Epithelial cell of proximal tubule (primary cell): ENCODE results near the gene PNRC2. TPM values are rescaled to one million over a fixed set of nuclear protein-coding genes. Genes with fewer than 3 reads are reported as not detected.
A peak's percentile ranks its signal among the peaks of the same experiment; 100 is the strongest.
"Not testable (repeated sequence)": the region's sequence is repeated elsewhere in the genome, so short reads cannot be mapped to it uniquely, and the experiment has no call there.

Experiments used
- DNase-seq: peaks from one replicate; pipeline ENCODE4 v3.0.0-alpha.2; 2011; ENCODE audit warnings: low read depth
- H3K4me3 ChIP-seq: 2 replicates; pipeline ENCODE4 v1.5.1; 2011; ENCODE audit warnings: low read depth, mild to moderate bottlenecking, low read length
- total RNA-seq: library from RNA; depleted of rRNA; stranded (reverse); fragments of >200 nt; gene quantifications from 2 replicates; pipeline ENCODE4 v1.2.3, GENCODE V29; 2015
- TF ChIP-seq, protein P1 (sequence below): conservative IDR thresholded peaks from 2 replicates; pipeline ENCODE4 v1.5.1; 2012; ENCODE audit warnings: low read depth, mild to moderate bottlenecking, low read length

PNRC2 gene
- total RNA-seq, 1 donor from 2014 or later: 92.1 TPM

DNA sequence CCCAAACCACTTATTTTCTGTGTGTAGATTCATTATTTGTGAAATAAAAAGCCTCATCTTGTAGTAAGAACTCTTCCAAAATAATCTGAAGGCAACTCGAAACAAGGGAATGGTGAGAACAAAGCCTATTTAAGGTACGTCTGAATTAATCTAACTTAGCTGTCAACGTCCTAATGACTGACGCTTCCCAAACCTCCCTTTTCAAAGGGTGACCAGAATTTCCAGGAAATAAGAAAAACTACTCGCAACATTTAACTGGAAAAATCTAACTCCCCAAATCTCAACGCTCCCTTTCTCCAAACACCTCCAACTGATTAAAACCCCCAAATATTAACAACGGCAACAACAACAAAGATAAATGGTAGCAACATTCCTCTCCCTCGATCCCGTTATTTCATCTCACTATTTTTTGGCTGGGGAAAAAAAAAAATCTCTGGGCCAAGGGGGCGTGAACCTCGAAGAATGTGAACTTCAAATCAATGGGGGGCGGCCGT is 19.8 kb downstream of the PNRC2 start:
- no peak for DNase-seq
- TF ChIP-seq, protein P1, sequence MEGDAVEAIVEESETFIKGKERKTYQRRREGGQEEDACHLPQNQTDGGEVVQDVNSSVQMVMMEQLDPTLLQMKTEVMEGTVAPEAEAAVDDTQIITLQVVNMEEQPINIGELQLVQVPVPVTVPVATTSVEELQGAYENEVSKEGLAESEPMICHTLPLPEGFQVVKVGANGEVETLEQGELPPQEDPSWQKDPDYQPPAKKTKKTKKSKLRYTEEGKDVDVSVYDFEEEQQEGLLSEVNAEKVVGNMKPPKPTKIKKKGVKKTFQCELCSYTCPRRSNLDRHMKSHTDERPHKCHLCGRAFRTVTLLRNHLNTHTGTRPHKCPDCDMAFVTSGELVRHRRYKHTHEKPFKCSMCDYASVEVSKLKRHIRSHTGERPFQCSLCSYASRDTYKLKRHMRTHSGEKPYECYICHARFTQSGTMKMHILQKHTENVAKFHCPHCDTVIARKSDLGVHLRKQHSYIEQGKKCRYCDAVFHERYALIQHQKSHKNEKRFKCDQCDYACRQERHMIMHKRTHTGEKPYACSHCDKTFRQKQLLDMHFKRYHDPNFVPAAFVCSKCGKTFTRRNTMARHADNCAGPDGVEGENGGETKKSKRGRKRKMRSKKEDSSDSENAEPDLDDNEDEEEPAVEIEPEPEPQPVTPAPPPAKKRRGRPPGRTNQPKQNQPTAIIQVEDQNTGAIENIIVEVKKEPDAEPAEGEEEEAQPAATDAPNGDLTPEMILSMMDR: no peak
- H3K4me3 ChIP-seq: peak overlapping the region; percentile 81

DNA sequence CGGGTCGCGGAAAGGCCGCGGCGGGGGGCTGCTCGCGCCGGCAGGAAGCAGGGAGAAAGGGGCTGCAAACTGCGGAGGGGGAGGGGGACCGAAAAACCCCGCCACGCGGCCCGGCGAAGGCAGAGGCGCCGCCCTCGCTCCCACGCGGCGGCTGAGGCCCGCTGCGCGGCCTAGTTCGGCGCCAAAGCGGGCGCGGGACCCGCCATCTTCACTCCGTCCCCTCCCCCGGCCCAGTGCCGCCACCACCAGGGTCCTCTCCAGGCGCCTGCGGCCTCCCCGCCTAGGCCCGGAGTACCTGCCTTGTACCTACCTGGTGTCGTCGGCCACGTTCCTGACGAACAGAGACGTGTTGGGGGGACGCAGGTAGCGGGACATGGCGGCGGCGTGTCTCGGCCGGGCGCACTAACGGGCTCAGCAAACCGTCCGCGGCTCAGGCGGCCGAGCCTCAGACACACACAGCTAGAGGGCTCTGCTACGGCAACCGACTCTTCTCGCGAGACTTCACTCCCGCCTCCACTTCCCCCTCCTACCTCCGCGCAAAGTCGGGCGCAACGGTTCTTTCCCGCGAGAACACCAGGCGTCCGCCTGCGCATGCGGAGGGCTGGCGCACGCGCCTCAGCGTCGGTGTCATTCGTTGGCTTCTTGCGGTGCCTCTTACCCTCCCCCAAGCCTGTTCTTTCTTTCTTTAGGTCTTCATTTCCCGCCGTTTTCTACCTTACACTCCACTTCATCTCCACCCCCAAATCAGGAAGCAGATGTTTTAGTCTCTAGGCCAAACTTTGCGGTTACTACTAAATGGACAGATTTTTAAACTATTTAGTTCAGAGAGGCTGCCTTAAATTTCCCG is 20.5 kb downstream of the PNRC2 start, which contains the start of gene SRSF10:
TSS of gene SRSF10 (minus strand) at position 447 of the 847 bp plus-strand sequence. CDS start at position 375, 72 bp downstream.
- DNase-seq: peak; percentile 80
- TF ChIP-seq, protein P1: peak; percentile 20
- peak within 1 kb of the TSS; percentile 81 for H3K4me3 ChIP-seq

DNA sequence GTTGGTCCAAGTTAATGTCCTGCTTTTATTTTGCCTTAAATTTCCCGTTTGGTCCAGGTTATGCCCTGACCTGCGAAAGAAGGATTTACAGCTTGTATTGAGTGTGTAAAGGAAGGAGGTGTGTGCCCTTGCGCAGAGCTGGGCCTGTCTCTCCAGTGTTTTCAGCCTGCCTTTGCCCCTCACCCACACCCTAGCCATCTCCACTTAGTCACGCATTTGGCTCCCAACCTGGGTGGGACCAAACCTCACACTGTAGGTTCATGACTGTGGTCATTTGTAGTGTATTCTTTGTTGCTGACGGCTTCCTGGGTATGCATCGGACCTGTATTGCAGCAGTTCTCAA is 21.1 kb downstream of the PNRC2 start:
- TF ChIP-seq, protein P1: no peak
- H3K4me3 ChIP-seq: peak overlapping the region; percentile 81
- DNase-seq: no peak

DNA sequence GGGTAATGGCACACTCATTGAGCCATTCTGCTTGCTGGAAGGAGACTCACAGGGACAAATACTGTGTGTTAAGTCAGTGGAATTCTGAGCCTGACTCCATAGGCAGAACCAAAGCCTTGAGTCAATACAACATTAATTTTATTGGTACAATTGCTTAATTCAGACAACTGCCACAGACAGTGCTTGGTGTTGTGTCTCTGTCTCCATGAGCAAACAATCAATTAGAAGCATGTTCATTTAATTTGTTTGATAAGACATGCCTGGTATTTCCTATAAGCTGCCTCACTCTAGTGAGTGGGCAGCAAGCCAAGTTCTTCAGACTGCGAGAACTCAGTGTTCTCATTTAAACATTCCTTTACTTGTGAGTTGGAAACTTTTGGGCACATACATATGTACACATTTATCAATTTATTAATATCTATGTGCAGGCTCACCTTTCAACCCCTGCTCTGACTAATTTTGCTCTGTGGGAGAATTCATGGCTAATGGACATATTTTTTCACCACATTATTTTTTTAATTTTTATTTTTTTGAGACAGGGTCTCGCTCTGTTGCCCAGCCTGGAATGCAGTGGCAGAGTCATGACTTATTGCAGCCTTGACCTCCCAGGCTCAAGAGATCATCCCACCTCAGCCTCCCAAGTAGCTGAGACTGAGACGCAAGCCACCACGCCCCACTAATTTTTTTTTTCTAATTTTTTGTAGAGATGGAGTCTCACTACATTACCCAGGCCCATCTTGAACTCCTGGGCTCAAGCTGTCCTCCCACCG is 25.0 kb downstream of the PNRC2 start:
- DNase-seq: no peak
- H3K4me3 ChIP-seq: no peak overlapping the region
- TF ChIP-seq, protein P1: no peak

DNA sequence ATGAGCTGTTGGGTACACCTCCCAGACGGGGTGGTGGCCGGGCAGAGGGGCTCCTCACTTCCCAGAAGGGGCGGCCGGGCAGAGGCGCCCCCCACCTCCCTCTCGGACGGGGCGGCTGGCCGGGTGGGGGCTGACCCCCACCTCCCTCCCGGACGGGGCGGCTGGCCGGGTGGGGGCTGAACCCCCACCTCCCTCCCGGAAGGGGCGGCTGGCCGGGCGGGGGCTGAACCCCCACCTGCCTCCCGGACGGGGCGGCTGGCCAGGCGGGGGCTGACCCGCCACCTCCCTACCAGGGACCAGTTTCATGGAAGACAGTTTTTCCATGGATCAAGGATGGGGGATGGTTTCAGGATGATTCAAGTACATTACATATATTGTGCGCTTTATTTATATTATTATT is 27.4 kb downstream of the PNRC2 start:
- not testable (repeated sequence) for DNase-seq, H3K4me3 ChIP-seq

DNA sequence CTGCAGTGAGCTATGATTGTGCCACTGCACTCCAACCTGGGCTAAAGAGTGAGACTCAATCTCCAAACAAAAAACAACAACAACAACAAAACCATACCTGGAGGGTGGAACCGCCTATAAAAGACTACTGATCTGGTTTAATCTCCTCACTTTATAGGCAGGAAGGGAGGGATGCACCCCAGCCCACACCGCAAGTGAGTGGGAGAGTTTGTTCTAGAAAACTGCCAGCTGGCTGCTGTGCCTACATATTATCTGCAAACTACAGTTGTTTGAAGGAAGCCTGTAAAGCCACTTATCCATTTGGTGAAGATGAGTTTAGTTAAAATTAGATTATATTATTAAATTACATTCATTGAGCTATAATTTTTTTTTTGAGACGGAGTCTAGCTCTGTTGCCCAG is 29.6 kb downstream of the PNRC2 start:
- TF ChIP-seq, protein P1: no peak
- H3K4me3 ChIP-seq: no peak overlapping the region
- DNase-seq: no peak

DNA sequence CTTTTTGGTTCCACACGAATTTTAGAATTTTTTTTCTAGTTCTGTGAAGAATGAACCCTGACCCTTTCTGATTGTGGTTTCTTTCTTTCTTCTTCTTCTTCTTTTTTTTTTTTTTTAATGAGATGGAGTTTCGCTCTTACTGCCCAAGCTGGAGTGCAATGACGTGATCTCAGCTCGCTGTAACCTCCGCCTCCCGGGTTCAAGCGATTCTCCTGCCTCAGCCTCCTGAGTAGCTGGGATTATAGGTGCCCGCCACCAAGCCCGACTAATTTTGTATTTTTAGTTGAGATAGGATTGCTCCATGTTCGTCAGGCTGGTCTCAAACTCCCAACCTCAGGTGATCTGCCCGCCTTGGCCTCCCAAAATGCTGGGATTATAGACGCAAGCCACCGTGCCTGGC is 32.4 kb downstream of the PNRC2 start:
- not testable (repeated sequence) for H3K4me3 ChIP-seq

More for the DNA sequence above, 32.4 kb downstream of the PNRC2 start:
- not testable (repeated sequence) for DNase-seq
